Activated naive CD4-positive, alpha-beta T cell treated with anti-CD3 and anti-CD28 coated beads for 36 hours (primary cell): ENCODE results near the gene GNG4. TPM values are rescaled to one million over a fixed set of nuclear protein-coding genes. Genes with fewer than 3 reads are reported as not detected.
"Not testable (repeated sequence)": the region's sequence is repeated elsewhere in the genome, so short reads cannot be mapped to it uniquely, and the experiment has no call there.

Experiments
- CTCF ChIA-PET: fragments of 350-600 bp; sonication (Branson Sonifier 250); formaldehyde crosslinking; loops from one replicate; lab custom pipeline; 2021; ENCODE audit warnings: antibody characterized with exemption; lab: Charles Lee
- DNase-seq: peaks from one replicate; pipeline ENCODE4 v3.0.0-alpha.2; 2020
- H3K27ac Mint-ChIP-seq: one replicate; pipeline ENCODE4 v1.8.0; 2021; ENCODE audit warnings: mild to moderate bottlenecking, mixed read lengths
- H3K27me3 Mint-ChIP-seq: one replicate; pipeline ENCODE4 v1.8.0; 2021; ENCODE audit warnings: low read depth, mixed read lengths
- H3K36me3 Mint-ChIP-seq: one replicate; pipeline ENCODE4 v1.8.0; 2021; ENCODE audit warnings: low read depth, mixed read lengths
- H3K4me1 Mint-ChIP-seq: one replicate; pipeline ENCODE4 v1.8.0; 2021; ENCODE audit warnings: low read depth, mixed read lengths
- H3K4me3 Mint-ChIP-seq: one replicate; pipeline ENCODE4 v1.8.0; 2021; ENCODE audit warnings: mild to moderate bottlenecking, moderate library complexity, mixed read lengths
- H3K9me3 Mint-ChIP-seq: one replicate; pipeline ENCODE4 v1.8.0; 2021; ENCODE audit warnings: mixed read lengths
- intact Hi-C: fragments of 100-400 bp; cut with micrococcal nuclease; formaldehyde crosslinking; loops from one replicate; pipeline ENCODE4 v1.15.1; 2023
- total RNA-seq, 2 experiments: library from RNA; stranded (reverse); gene quantifications; one replicate each; pipeline ENCODE4 v1.2.3, GENCODE V29; 2021

Gene GNG4
- total RNA-seq, 2 experiments from 2014 or later = 0.15 TPM; not detected in 1

DNA sequence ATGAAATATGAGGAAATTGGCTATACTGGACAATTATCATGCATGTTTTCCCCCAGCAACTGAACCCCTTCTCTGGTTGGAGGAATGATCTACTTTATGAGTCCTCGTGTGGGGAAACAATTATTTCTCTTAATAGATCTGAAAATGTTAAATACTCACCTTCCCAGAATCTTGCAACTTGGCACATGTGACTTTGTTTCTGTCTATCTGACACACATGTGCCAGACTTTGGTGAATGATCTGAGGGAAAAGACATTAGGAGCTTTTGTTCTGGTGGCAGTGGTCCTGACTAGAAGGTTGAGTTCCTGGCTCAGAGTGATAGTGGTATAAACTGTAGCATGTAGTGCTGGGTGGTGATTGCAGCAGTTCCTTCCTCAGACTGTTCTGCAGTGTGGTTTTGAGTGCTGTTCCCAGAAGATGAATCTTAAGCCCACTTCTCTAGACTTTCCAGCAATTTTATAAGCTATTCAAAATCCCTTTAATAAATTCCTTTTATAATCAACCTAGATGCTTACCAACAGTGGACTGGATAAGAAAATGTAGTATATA is 86.0 kb downstream of the GNG4 start:
- Mint-ChIP-seq H3K27me3 (peaks cover 5% of the 10 kb centered on the region), H3K36me3 (no peaks in the 10 kb centered on the region), H3K9me3 (no peaks in the 10 kb centered on the region), H3K27ac (no peak overlapping the region), H3K4me1 (peaks cover 10% of the 10 kb centered on the region), H3K4me3 (no peak overlapping the region)
- intact Hi-C loops = no loop called here
- CTCF ChIA-PET = interaction anchor here (0.8 kb wide), 1 partner anchor 50 kb away, joined by 3 read pairs; no protein-coding TSS in a partner anchor
- DNase-seq = no peak

DNA sequence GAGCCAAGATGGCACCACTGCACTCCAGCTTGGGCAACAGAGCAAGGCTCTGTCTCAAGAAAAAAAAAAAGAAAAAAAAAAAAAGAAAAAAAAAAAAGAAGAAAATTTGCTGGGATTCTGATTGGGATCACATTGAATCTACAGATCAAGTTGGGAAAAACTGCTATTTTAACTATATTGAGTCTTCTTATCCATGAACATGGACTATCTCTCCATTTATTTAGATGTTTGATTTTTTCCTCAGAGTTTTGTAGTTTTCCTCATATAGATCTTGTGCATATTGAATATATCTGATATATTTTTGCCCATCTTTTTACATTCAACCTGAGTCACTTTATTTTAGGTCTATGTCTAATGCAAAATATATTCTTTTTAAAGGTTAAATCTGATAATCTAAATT is 87.0 kb downstream of the GNG4 start:
- DNase-seq = no peak
- H3K27ac Mint-ChIP-seq = no peak overlapping the region
- H3K36me3 Mint-ChIP-seq = no peaks in the 10 kb centered on the region
- no peak overlapping the region for H3K4me3 Mint-ChIP-seq
- no peaks in the 10 kb centered on the region for H3K9me3 Mint-ChIP-seq
- CTCF ChIA-PET = no interaction called here
- intact Hi-C loops = no loop called here
- peaks cover 5% of the 10 kb centered on the region for H3K27me3 Mint-ChIP-seq
- H3K4me1 Mint-ChIP-seq = peaks cover 3% of the 10 kb centered on the region

DNA sequence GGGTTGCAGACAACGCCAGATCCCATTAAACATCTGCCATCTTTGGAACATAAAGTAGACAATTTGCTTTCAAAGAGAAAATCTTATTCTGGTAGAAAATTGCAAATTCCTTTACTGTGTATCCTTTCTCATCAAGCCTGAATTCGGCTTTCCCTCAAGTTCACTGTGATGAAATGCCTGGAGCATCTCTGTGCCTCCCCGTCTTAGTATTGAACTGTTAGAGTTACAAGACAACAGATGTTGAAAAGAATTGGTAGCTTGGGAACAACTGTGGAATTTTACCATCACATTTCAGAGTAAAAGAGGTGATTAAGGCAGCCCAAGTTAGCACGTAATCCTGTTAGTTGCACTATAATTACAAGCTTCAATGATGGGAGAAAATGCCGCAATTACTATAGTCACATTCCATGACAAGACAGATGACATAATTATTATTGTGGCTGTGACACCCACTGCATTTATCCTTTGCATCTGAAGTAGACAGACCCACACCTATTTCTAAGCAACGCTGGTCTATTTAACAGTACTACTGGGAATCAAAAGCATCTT is 90.9 kb downstream of the GNG4 start:
- Mint-ChIP-seq H3K9me3 (no peaks in the 10 kb centered on the region), H3K27ac (no peak overlapping the region), H3K4me1 (no peaks in the 10 kb centered on the region), H3K36me3 (no peaks in the 10 kb centered on the region), H3K4me3 (no peak overlapping the region), H3K27me3 (peaks cover 5% of the 10 kb centered on the region)
- CTCF ChIA-PET = interaction anchor here (1.1 to 1.5 kb wide), 4 partner anchors 99 to 413 kb away, joined by 3 to 4 read pairs (median 3); no protein-coding TSS in a partner anchor
- no peak for DNase-seq
- intact Hi-C loops = no loop called here

DNA sequence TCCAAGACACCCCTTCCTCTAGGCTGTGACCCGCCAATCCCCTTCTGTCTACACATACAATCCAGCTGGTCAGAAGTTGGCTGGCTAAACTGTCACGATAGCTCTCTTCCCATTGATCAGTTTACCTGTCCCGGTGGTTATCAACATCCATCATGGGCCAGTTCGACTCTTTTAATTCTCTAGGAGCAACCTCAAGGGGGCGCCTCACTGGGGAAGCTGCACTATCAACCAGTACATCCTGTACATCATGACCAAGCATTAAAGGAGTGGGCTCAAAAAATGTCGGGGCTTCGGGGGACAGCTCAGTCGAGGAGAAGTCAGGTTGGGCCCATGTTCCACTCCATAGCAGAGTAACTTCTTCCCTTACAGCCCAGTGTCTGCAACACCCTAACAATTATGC is 92.1 kb downstream of the GNG4 start:
- no peaks in the 10 kb centered on the region for H3K4me1 Mint-ChIP-seq
- CTCF ChIA-PET = interaction anchor here (0.8 to 1.4 kb wide), 5 partner anchors 26 to 414 kb away, joined by 3 read pairs; no protein-coding TSS in a partner anchor
- no peaks in the 10 kb centered on the region for H3K9me3 Mint-ChIP-seq
- no peak overlapping the region for H3K27ac Mint-ChIP-seq
- peaks cover 3% of the 10 kb centered on the region for H3K27me3 Mint-ChIP-seq
- intact Hi-C loops = no loop called here
- no peak overlapping the region for H3K4me3 Mint-ChIP-seq
- DNase-seq = peak; percentile 44
- no peaks in the 10 kb centered on the region for H3K36me3 Mint-ChIP-seq

DNA sequence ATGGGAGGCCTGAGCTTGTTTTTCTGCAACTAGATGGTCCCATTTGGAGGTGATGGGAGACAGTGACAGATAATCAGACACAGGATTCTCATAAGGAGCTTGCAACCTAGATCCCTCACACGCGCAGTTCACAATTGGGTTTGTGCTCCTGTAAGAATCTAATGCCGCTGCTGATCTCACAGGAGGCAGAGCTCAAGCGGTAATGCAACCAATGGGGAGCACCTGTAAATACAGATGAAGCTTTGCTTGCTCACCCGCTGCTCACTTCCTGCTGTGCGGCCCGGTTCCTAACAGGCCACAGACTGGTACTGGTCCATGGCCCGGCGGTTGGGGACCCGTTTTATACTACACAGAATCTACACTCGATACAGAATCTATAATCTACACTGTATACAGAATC is 92.8 kb downstream of the GNG4 start:
- intact Hi-C loops = no loop called here
- no peaks in the 10 kb centered on the region for H3K27me3 Mint-ChIP-seq
- no peak overlapping the region for H3K27ac Mint-ChIP-seq
- no peaks in the 10 kb centered on the region for H3K9me3 Mint-ChIP-seq
- CTCF ChIA-PET = interaction anchor here (0.7 to 1.1 kb wide), 5 partner anchors 9 to 227 kb away, joined by 3 to 4 read pairs (median 3); no protein-coding TSS in a partner anchor
- H3K4me3 Mint-ChIP-seq = no peak overlapping the region
- DNase-seq = no peak
- H3K4me1 Mint-ChIP-seq = no peaks in the 10 kb centered on the region
- H3K36me3 Mint-ChIP-seq = no peaks in the 10 kb centered on the region

DNA sequence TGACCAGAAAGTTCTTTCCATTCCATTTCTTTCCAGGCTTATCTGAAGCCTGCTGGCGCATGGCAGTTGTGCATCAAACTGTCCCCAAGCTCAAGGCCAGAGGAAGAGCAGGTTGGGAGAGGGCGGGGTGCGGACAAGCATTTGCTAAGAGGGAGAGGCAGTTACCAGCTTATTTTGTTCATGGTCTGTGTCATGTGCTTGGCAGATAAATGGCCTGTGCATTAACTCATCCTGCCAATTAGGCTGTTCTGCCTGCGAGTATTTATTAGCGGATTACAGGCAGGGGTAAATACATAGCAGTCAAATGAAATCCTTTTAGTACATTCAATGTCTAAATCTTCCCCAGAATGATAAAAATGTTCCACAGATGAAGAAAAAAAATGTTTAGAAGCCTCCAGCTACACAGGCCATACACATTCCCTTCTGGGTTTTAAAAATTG is 96.5 kb downstream of the GNG4 start:
- Mint-ChIP-seq H3K27me3 (no peaks in the 10 kb centered on the region), H3K36me3 (no peaks in the 10 kb centered on the region), H3K4me1 (no peaks in the 10 kb centered on the region), H3K4me3 (no peak overlapping the region), H3K9me3 (no peaks in the 10 kb centered on the region), H3K27ac (no peak overlapping the region)
- CTCF ChIA-PET = no interaction called here
- intact Hi-C loops = no loop called here
- DNase-seq = no peak

DNA sequence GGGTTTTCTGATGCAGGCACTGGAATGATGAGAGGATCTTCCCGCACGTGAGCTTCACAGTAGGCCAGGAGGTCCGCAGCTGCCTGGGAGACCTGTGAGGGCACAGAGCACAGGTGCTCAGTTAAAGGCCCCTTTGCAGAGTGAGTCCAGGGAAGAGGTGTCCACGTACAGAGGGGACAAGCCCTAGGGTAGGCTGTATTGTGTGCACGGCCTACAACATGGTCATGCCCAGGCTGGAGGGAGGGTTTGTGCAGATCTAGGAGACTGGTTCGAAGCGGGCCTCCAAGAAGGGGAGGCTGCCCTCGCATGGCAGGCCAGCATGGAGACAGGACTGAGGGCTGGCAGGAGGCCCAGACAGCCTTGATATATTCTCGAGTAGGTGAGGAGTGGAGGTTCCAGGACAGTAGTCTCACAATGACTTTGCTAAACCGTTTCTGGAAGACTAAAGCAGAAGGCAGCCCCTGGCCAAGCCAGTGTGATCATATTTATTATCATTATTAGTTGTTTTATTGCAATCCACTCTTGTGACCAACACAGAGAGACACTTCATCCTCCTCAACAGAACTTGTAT is 97.4 kb downstream of the GNG4 start:
- Mint-ChIP-seq H3K36me3 (no peaks in the 10 kb centered on the region), H3K4me3 (no peak overlapping the region), H3K27me3 (no peaks in the 10 kb centered on the region), H3K4me1 (no peaks in the 10 kb centered on the region), H3K9me3 (no peaks in the 10 kb centered on the region), H3K27ac (no peak overlapping the region)
- CTCF ChIA-PET = no interaction called here
- no peak for DNase-seq
- intact Hi-C loops = no loop called here

DNA sequence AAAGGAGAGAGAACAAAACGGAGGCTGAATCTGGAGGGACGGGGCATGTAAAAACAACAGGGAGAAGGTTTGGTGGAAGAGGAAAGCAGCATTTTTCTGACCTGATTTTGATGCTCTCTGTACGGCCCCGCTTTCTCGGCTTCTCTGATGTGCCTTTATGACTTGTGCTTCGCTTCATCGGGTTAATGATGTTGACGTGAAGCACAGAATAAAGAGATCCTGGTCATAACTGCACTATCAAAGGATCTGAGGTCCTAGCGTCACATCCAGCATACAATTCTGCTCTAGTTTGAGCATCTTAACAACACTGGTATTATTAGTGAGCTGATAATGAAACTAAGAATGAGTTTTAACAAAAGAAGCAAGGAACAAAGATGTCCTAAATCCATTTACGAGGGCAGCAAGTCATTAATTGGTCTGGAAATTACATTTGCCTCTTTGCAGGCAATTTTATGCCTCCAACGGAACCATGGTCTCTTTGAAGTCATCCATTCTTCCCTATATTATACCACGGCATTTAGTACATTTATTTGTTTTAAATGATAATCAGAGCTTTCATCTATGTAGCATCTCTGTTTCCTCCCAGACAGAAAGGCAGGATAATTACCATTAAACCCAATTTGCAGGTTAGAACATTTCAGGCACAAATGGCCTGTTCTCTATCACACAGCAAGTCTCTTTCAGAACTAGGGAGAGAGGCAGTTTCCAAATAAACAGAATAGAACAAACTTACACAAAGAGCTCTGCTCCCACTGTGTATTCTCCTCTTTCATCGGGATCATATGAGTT is 100.0 kb downstream of the GNG4 start:
- no peak for DNase-seq
- Mint-ChIP-seq H3K27ac (no peak overlapping the region), H3K4me3 (no peak overlapping the region), H3K36me3 (no peaks in the 10 kb centered on the region), H3K4me1 (no peaks in the 10 kb centered on the region), H3K9me3 (no peaks in the 10 kb centered on the region), H3K27me3 (peaks cover 6% of the 10 kb centered on the region)
- CTCF ChIA-PET = no interaction called here
- intact Hi-C loops = no loop called here

DNA sequence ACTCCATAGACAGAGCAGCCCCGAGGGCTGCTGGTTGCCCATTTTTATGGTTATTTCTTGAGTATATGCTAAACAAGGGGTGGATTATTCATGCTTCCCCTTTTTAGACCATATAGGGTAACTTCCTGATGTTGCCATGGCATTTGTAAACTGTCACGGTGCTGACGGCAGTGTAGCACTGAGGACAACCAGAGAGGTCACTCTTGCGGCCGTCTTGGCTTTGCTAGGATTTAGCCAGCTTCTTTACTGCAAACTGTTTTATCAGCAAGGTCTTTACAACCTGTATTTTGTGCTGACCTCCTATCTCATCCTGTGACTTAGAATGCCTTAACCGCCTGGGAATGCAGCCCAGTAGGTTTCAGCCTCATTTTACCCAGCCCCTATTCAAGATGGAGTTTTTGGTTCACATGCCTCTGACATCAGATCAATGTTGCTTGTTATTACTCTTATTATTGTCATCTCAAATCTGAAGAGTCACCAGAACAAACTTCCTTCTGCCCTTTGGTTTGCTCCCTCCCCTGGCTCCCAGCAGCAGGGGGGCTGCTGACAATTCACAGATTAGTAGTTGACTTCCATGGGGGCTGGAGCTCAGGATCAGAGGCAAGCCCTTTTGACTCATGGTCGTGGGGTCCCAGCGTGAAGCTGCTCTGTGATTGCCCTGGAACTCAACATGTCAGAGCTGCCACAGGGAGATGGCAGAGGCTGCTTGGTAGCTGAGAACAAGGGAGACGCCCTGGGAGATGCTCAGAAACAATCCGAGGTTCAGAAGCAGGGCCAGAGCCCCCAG is 103.0 kb downstream of the GNG4 start:
- H3K4me3 Mint-ChIP-seq, H3K27me3 Mint-ChIP-seq, H3K36me3 Mint-ChIP-seq, CTCF ChIA-PET, H3K4me1 Mint-ChIP-seq, H3K9me3 Mint-ChIP-seq, H3K27ac Mint-ChIP-seq, DNase-seq, intact Hi-C loops: not testable (repeated sequence)

DNA sequence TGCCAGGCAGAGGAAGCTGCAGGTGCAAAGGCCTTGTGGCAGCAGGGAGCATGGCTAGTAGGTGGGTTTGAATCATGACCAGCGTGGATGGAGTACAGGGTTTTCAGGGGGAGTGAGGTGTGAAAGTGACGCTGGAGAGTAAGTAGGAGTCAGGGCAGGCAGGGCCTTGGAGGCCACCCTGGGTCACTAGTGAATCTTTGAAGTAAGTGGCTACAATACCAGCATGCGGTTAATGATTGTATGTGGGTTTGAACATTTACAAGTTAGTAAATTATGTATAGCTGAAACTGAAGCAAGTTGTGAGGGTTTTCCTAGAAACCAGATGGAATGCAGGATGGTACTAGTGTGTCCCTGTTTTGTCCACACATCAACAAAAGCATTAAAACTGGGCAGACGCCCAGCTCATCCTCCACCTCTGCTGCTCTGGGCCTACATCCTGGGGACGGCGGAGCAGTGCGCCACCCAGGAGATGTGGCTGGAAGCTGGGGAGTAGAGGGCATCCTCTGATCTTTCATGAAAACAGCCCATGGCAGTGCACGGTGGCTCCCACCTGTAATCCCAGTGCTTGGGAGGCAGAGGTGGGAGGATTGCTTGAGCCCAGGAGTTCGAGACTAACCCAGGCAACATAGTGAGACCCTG is 104.2 kb downstream of the GNG4 start:
- intact Hi-C loops = no loop called here
- Mint-ChIP-seq H3K27ac (no peak overlapping the region), H3K36me3 (no peaks in the 10 kb centered on the region), H3K4me3 (no peak overlapping the region), H3K9me3 (no peaks in the 10 kb centered on the region), H3K27me3 (peaks cover 6% of the 10 kb centered on the region), H3K4me1 (no peaks in the 10 kb centered on the region)
- CTCF ChIA-PET = interaction anchor here (0.6 kb wide), 2 partner anchors 186 to 348 kb away, joined by 3 read pairs; no protein-coding TSS in a partner anchor
- no peak for DNase-seq

DNA sequence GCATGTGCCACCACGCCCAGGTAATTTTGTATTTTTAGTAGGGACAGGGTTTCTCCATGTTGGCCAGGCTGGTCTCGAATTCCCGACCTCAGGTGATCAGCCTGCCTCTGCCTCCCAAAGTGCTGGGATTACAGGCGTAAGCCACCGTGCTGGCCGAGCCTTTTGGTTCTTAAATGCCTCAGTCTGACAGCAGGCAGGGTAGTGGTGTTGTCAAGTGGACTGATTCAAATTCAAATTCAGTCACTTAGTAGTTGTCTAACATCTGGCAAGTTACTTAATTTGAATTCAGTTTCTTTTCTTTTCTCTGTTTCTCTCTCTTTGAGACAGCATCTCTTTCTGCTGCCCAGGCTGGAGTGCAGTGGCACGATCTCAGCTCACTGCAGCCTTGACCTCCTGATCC is 106.7 kb downstream of the GNG4 start:
- H3K27me3 Mint-ChIP-seq, H3K9me3 Mint-ChIP-seq, intact Hi-C loops, H3K4me3 Mint-ChIP-seq, H3K27ac Mint-ChIP-seq, CTCF ChIA-PET, H3K36me3 Mint-ChIP-seq, DNase-seq, H3K4me1 Mint-ChIP-seq: not testable (repeated sequence)
